ENCODE results near the gene SCAMP1.

DNA sequence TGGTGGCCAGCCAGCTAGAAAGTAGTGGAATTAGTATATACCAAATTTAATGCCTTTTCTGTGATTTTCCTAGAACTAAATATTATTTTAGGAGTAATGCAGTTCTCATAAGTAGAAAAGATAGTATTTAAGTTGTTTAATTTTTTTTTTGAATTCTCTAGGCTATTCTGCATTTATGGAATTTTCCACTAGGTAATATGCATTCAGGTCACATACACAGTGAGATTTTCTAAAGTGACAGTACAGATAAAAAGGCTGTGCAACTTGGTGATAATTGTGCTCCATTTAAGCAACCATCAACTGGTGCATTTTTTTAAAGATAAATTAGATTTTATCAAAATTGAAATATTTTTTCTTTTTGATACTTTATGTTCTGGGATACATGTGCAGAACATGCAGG, 111.5 kb downstream of the SCAMP1 start:
- TF ChIP-seq, protein P1, sequence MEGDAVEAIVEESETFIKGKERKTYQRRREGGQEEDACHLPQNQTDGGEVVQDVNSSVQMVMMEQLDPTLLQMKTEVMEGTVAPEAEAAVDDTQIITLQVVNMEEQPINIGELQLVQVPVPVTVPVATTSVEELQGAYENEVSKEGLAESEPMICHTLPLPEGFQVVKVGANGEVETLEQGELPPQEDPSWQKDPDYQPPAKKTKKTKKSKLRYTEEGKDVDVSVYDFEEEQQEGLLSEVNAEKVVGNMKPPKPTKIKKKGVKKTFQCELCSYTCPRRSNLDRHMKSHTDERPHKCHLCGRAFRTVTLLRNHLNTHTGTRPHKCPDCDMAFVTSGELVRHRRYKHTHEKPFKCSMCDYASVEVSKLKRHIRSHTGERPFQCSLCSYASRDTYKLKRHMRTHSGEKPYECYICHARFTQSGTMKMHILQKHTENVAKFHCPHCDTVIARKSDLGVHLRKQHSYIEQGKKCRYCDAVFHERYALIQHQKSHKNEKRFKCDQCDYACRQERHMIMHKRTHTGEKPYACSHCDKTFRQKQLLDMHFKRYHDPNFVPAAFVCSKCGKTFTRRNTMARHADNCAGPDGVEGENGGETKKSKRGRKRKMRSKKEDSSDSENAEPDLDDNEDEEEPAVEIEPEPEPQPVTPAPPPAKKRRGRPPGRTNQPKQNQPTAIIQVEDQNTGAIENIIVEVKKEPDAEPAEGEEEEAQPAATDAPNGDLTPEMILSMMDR (IDR thresholded peaks at IDR 0.05 in 8 of 11, conservative IDR thresholded peaks at IDR 0.05 in 3 of 11) = no peak
- TF ChIP-seq POLR2A (IDR thresholded peaks at IDR 0.05) = no peak

All from spleen (tissue), 7 donors.